WERI-Rb-1 (cell line): Measurements from ENCODE around the gene TBC1D16.
A peak's percentile ranks its signal among the peaks of the same experiment; 100 is the strongest.

Experiments used
- DNase-seq: peaks from one replicate; pipeline ENCODE4 v3.0.0-alpha.2; 2020
- H3K27ac ChIP-seq: fragments of 250-450 bp; sonication (Bioruptor Pico); 2 replicates; pipeline ENCODE4 v1.5.1; 2020; ENCODE audit warnings: mild to moderate bottlenecking, moderate library complexity
- H3K27me3 ChIP-seq: fragments of 250-450 bp; sonication (Bioruptor Pico); 2 replicates; pipeline ENCODE4 v1.5.1; 2021; ENCODE audit warnings: mild to moderate bottlenecking, low read depth, moderate library complexity; ENCODE audit not compliant: insufficient read depth, severe bottlenecking
- H3K36me3 ChIP-seq: fragments of 250-450 bp; sonication (Bioruptor Pico); 2 replicates; pipeline ENCODE4 v1.5.1; 2020; ENCODE audit warnings: mild to moderate bottlenecking, moderate library complexity
- H3K4me3 ChIP-seq: 2 replicates; pipeline ENCODE4 v1.5.1; 2011; ENCODE audit warnings: low read depth, mild to moderate bottlenecking, control low read depth, low read length
- H3K9me3 ChIP-seq: fragments of 250-450 bp; sonication (Bioruptor Pico); 2 replicates; pipeline ENCODE4 v1.5.1; 2021; ENCODE audit warnings: mild to moderate bottlenecking, moderate library complexity; ENCODE audit not compliant: severe bottlenecking
- TF ChIP-seq, protein P1 (sequence below): IDR thresholded peaks from 2 replicates; pipeline ENCODE4 v1.5.1; 2011; ENCODE audit warnings: low read depth, mild to moderate bottlenecking, control low read depth, inconsistent platforms, low read length

Gene TBC1D16

DNA sequence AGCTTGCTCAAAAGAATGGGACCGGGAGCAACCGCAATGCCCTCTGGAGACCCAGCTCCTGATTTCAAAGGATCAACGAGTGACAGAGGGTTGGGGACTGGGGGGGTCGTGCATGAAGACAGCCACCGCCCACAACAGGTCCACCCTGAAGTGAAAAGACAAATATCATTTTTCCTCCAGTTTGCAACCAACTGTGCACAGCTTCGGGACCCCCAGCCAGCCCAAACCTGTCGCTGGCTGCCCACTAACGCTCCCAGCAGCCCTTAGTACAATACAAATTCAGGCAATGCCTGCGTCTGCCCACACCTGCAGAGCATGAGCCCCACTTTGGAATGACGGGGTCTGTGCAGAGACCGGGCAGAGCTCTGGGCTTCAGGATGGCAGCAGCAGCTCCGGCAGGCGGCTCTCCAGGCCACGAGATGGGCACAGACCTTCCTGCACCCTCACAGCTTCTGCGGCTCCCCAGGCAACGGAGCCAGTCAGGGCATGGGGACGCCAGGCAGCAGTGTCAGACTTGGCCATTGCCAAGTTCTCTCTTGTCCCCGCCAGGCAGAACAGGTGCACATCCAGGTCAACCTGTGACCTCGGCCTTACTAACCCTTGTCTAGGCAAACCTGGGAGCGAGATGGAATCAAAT, 60.1 kb downstream of the TBC1D16 start:
- no peaks in the 10 kb centered on the region for H3K9me3 ChIP-seq
- H3K27me3 ChIP-seq, result no peaks in the 10 kb centered on the region
- no peak overlapping the region for H3K4me3 ChIP-seq
- peaks cover 68% of the 10 kb centered on the region for H3K36me3 ChIP-seq
- no peak overlapping the region for H3K27ac ChIP-seq
- peak; percentile 7 for DNase-seq
- TF ChIP-seq, protein P1, sequence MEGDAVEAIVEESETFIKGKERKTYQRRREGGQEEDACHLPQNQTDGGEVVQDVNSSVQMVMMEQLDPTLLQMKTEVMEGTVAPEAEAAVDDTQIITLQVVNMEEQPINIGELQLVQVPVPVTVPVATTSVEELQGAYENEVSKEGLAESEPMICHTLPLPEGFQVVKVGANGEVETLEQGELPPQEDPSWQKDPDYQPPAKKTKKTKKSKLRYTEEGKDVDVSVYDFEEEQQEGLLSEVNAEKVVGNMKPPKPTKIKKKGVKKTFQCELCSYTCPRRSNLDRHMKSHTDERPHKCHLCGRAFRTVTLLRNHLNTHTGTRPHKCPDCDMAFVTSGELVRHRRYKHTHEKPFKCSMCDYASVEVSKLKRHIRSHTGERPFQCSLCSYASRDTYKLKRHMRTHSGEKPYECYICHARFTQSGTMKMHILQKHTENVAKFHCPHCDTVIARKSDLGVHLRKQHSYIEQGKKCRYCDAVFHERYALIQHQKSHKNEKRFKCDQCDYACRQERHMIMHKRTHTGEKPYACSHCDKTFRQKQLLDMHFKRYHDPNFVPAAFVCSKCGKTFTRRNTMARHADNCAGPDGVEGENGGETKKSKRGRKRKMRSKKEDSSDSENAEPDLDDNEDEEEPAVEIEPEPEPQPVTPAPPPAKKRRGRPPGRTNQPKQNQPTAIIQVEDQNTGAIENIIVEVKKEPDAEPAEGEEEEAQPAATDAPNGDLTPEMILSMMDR, result no peak

DNA sequence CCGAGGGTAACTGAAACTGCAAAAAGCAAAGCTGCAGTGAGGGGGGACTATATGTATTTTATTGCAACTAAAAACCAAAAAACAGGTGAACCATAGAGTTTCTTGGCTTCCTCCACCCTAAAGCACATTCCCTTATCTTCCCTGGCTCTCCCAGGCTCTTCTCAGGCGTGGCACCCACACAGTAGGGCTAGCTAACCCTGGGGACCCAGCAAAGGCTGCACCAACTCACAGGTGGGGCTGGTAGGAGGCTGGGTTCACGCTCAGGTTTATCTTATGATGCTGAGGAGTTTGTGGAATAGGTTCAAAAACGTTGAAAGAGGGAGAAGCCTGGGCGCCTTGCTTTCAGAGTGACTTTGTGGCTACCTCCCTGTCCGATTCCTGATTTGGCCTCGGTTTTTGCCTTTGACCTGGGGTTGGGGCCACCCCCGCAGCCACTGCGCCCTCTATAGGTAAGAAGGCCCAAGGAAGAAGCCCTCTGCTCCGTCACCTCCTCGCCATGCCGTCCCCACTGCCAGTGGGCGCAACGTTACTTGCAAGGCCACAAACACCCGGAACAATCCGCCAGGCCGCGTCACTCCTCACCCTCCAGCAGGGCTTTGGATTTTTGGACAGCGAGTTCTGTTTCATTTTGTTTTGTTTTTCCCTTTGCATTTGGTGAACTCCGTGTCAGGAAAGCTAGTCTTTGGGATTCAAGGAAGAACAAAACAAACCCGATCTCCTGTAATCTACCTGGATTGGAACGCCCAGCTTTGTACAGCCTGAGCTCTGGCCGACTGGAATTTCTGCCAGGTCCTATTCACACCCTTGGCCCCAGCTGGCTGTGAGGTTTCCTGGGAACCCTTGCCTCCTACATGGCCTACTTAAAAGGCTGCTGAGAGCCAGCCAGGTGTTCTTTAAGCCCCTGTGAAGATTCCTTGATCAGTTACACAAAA, 60.8 kb downstream of the TBC1D16 start:
- Histone ChIP-seq H3K36me3 (peaks cover 68% of the 10 kb centered on the region), H3K27ac (no peak overlapping the region), H3K27me3 (no peaks in the 10 kb centered on the region), H3K9me3 (no peaks in the 10 kb centered on the region), H3K4me3 (no peak overlapping the region)
- TF ChIP-seq, protein P1, result peak; percentile 71
- peak; percentile 34 for DNase-seq

DNA sequence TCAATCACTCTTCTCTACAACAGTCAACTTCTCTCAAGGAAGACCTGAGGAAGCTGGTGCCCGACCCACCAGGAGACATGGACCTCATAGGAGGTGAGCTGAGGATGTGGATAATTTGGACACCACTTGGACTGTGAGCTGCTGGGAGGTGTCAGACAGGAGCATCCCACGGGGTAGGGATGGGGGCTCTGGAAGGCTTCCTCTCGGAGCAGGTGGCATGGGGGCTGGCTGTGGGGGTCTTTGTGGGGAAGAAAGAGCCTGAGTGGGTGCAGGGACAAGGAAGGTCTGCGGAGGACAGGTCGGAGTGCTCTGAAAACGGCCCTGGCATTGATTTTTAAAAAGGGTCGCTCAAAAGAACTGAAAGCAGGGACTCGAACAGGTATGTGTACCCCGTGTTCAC, 64.0 kb downstream of the TBC1D16 start:
- peaks cover 57% of the 10 kb centered on the region for H3K36me3 ChIP-seq
- H3K27me3 ChIP-seq, result no peaks in the 10 kb centered on the region
- peak; percentile 6 for DNase-seq
- no peak overlapping the region for H3K27ac ChIP-seq
- TF ChIP-seq, protein P1, result no peak
- no peaks in the 10 kb centered on the region for H3K9me3 ChIP-seq
- no peak overlapping the region for H3K4me3 ChIP-seq

DNA sequence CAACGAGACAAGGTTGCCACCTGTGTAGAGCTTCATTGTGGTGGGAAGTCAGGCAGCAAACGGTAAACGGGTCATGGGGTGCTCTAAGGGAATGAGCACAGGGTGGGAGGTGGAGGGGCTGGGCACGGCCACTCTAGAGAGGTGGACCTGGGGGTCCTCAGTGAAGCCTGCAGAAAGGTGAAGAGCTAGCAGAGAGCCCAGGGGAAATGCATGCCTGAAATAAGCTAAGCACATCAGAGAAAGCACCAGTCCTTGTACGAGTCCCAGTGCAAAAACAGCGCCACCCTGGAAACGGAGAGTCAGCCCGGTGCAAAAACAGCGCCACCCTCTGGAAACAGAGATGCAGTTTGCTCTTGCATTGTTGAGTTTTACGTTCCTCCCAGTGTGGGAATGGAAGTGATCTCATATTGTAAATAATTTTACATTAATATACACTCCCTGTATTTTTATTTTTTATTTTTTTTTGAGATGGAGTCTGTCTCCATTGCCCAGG, 65.0 kb downstream of the TBC1D16 start:
- Histone ChIP-seq H3K27ac (no peak overlapping the region), H3K36me3 (peaks cover 50% of the 10 kb centered on the region), H3K9me3 (no peaks in the 10 kb centered on the region), H3K4me3 (no peak overlapping the region), H3K27me3 (no peaks in the 10 kb centered on the region)
- TF ChIP-seq, protein P1, result peak; percentile 90
- peak; percentile 45 for DNase-seq

DNA sequence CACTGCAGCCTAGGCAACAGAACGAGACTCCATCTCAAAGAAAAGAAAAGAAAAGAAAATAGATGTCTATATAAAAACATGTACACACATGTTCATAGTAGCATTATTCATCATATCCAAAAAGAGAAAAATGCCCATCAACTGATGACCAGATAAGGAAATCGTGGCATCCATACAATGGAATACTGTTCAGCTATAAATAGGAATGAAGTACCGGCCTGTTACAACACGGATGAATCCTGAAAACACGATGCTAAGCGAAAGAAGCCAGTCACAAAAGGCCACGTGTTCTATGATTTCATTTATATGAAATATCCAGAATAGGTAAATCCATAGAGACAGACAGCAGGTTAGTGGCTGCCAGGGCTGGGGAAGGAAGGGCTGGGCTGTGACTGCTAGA, 65.8 kb downstream of the TBC1D16 start:
- TF ChIP-seq, protein P1, result no peak

More for the DNA sequence above, 65.8 kb downstream of the TBC1D16 start:
- H3K27ac ChIP-seq, result no peak overlapping the region
- no peaks in the 10 kb centered on the region for H3K9me3 ChIP-seq
- DNase-seq, result peak; percentile 2
- H3K27me3 ChIP-seq, result no peaks in the 10 kb centered on the region
- peaks cover 47% of the 10 kb centered on the region for H3K36me3 ChIP-seq
- H3K4me3 ChIP-seq, result no peak overlapping the region
